Measurements from ENCODE around the gene SELP. TPM values are rescaled to one million over a fixed set of nuclear protein-coding genes. Genes with fewer than 3 reads are reported as not detected.

Gene SELP
- total and polyA plus RNA-seq, 2 of the 13 experiments (the other 11 are each of a cell fraction or from before 2014, with no cell fraction given): 0.11 TPM; not detected in 1

- TF ChIP-seq ZBTB7B (CRISPR knock-in tag; IDR thresholded peaks at IDR 0.05) (no peak), E2F1 (CRISPR knock-in tag; IDR thresholded peaks at IDR 0.05) (no peak), HNF4G (IDR thresholded peaks at IDR 0.05; ENCODE audit: borderline replicate concordance, low read depth, low read length) (no peak), HNF4G (CRISPR knock-in tag; IDR thresholded peaks at IDR 0.05; ENCODE audit: borderline replicate concordance, low read depth) (no peak), SNAPC5 (CRISPR knock-in tag; IDR thresholded peaks at IDR 0.05; ENCODE audit: borderline replicate concordance) (no peak), ZNF746 (CRISPR knock-in tag; IDR thresholded peaks at IDR 0.05) (no peak)
- TF ChIP-seq, protein P1, sequence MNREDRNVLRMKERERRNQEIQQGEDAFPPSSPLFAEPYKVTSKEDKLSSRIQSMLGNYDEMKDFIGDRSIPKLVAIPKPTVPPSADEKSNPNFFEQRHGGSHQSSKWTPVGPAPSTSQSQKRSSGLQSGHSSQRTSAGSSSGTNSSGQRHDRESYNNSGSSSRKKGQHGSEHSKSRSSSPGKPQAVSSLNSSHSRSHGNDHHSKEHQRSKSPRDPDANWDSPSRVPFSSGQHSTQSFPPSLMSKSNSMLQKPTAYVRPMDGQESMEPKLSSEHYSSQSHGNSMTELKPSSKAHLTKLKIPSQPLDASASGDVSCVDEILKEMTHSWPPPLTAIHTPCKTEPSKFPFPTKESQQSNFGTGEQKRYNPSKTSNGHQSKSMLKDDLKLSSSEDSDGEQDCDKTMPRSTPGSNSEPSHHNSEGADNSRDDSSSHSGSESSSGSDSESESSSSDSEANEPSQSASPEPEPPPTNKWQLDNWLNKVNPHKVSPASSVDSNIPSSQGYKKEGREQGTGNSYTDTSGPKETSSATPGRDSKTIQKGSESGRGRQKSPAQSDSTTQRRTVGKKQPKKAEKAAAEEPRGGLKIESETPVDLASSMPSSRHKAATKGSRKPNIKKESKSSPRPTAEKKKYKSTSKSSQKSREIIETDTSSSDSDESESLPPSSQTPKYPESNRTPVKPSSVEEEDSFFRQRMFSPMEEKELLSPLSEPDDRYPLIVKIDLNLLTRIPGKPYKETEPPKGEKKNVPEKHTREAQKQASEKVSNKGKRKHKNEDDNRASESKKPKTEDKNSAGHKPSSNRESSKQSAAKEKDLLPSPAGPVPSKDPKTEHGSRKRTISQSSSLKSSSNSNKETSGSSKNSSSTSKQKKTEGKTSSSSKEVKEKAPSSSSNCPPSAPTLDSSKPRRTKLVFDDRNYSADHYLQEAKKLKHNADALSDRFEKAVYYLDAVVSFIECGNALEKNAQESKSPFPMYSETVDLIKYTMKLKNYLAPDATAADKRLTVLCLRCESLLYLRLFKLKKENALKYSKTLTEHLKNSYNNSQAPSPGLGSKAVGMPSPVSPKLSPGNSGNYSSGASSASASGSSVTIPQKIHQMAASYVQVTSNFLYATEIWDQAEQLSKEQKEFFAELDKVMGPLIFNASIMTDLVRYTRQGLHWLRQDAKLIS (CRISPR knock-in tag; IDR thresholded peaks at IDR 0.05): no peak
These were observed 53.0 kb downstream of the SELP start (continued) for GRCh38 chr1:169576935-169577331.

Measured in HepG2 (cell line).